Measurements from ENCODE around the gene RSAD1. TPM values are rescaled to one million over a fixed set of nuclear protein-coding genes. Genes with fewer than 3 reads are reported as not detected.

The RSAD1 gene
- total RNA-seq, 3 donors from 2014 or later, result 59.9 to 67.7 (median 67.4) TPM

DNA sequence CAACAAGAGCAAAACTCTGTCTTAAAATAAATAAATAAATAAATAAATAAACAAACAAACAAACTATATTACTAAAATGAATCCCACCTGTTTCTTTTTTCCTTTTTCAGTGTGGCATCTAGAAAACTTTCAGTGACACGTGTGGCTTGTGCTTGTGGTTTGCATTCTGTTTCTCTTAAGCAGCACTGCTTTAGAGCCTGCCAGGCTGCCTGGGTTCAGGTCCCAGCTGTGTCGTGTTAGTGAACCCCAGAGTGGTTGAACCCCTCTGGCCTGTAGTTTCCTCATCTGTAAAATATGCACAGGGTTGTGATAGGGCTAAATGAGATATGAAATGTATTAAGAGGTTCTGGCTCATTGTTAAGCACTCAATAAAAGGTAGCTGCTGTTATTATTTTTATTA is 41.8 kb downstream of the RSAD1 start:
- Mint-ChIP-seq H3K9me3 (no peaks in the 10 kb centered on the region), H3K4me3 (no peak overlapping the region), H3K36me3 (ENCODE audit: insufficient read depth) (no peaks in the 10 kb centered on the region), H3K4me1 (ENCODE audit: low read depth) (peaks cover 8% of the 10 kb centered on the region), H3K27me3 (ENCODE audit: low read depth) (no peaks in the 10 kb centered on the region)
- DNase-seq, result no peak
- ATAC-seq, result no peak

DNA sequence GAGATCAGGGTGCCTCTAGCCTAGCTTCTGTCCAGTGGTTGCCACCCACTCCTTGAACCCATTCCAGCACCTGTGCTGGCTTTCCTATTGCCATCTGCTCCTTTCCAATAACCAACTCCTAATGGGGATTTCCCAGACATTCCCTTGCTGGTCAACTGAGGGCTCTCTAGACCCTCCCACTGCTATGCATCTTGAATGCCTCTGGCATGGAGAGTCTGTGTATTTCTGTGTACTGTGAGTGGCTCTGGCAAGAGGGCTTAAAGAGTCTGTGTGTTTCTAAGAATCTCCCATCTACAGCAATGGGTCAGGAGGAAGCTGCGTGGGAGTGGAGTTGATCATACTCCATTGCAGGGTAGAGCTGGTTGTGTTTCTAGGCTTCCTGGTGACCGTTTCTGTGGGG is 42.9 kb downstream of the RSAD1 start:
- Mint-ChIP-seq H3K36me3 (ENCODE audit: insufficient read depth) (no peaks in the 10 kb centered on the region), H3K27me3 (ENCODE audit: low read depth) (no peaks in the 10 kb centered on the region), H3K4me3 (no peak overlapping the region), H3K9me3 (no peaks in the 10 kb centered on the region), H3K4me1 (ENCODE audit: low read depth) (peaks cover 8% of the 10 kb centered on the region)
- DNase-seq (no peak), ATAC-seq (no peak)

DNA sequence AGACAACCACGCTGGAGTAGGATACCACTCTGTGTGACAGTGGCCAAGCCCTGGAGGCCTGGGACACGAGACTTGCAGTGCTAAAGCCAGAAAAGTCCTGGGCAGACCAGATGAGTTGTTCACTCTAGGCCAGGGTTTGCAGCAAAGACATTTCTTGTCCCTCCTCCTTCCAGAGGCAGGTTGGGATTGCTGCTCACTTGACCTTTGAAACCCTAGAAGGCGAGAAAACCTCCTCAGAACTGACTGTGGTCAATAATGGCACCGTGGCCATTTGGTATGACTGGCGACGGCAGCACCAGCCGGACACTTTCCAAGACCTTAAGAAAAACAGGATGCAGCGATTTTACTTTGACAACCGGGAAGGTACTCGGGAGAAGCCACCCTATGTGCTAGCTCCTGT is 44.1 kb downstream of the RSAD1 start:
- Mint-ChIP-seq H3K27me3 (ENCODE audit: low read depth) (peaks cover 3% of the 10 kb centered on the region), H3K4me1 (ENCODE audit: low read depth) (no peaks in the 10 kb centered on the region)
- no peak for ATAC-seq

DNA sequence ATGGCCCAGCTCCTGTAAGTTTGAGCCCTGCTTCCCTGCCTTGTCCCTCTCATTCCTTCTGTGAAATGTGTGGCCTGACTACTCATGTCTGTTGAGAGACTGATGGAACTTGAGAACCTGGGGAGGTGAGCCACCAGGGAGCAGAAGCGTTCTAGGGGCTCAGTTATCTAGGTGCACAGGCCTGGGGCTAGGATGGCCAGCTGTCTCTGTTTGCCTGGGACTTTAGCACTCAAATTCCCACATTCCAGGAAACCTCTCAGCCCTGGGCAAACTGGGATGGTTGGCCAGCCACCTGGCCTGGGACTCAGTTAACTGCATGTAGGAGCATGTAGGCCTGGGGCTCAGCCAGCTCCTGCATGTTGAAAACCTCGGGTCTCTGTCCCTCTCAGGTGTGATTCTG is 44.5 kb downstream of the RSAD1 start:
- H3K9me3 Mint-ChIP-seq, result no peaks in the 10 kb centered on the region
- H3K36me3 Mint-ChIP-seq (ENCODE audit: insufficient read depth), result no peaks in the 10 kb centered on the region
- H3K4me1 Mint-ChIP-seq (ENCODE audit: low read depth), result no peaks in the 10 kb centered on the region
- no peak for DNase-seq
- ATAC-seq, result no peak
- peaks cover 3% of the 10 kb centered on the region for H3K27me3 Mint-ChIP-seq (ENCODE audit: low read depth)
- no peak overlapping the region for H3K4me3 Mint-ChIP-seq

More for the DNA sequence above, 44.1 kb downstream of the RSAD1 start:
- DNase-seq, result no peak
- Mint-ChIP-seq H3K9me3 (no peaks in the 10 kb centered on the region), H3K36me3 (ENCODE audit: insufficient read depth) (no peaks in the 10 kb centered on the region), H3K4me3 (no peak overlapping the region)

DNA sequence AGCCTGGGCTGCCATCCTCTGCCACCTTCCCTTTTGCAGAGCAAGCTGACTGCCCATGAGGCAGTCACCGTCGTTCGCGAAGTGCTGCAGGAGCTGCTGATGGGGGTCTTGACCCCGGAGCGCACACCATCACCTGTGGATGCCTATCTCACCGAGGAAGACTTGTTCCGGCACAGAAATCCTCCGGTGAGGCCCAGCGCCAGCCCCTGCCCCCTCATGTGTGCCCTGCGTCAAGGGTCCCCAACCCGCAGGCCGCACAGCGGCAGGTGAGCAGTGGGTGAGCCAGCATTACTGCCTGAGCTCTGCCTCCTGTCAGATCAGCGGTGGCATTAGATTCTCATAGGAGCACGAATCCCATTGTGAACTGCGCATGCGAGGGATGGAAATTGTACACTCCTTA is 46.2 kb downstream of the RSAD1 start:
- peaks cover 17% of the 10 kb centered on the region for H3K27me3 Mint-ChIP-seq (ENCODE audit: low read depth)
- no peaks in the 10 kb centered on the region for H3K9me3 Mint-ChIP-seq
- no peaks in the 10 kb centered on the region for H3K4me1 Mint-ChIP-seq (ENCODE audit: low read depth)
- DNase-seq, result no peak
- H3K36me3 Mint-ChIP-seq (ENCODE audit: insufficient read depth), result no peaks in the 10 kb centered on the region
- ATAC-seq, result no peak
- H3K4me3 Mint-ChIP-seq, result no peak overlapping the region

DNA sequence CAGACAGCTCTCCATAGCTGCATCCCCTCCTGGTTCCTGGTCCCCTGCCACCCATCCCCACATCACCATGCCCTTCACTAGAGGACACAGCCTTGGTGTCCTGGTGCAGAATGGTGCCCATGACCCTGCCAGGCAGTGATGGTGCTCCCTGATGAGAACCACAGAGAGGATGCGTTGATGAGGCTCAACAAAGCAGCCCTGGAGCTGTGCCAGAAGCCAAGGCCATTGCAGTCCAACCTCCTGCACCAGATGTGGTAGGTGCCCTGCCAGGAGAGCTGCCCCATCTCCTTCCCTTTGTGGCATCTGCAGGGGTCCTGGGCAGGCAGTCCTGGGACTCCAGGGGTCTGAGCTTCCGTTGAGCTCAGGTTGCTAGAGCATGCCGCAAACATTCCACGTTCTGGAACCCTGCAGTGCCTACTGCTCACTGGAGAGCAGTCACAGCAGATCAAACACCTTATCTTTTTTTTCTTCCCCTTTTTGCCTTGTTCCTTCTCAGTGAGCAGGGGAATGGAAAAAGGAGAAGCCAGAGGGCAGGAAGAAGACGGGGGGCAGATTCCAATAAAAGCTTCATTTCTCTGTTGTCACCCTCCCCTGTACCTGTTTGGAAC is 48.6 kb downstream of the RSAD1 start:
- no peaks in the 10 kb centered on the region for H3K36me3 Mint-ChIP-seq (ENCODE audit: insufficient read depth)
- no peak overlapping the region for H3K4me3 Mint-ChIP-seq
- DNase-seq (no peak), ATAC-seq (no peak)
- H3K4me1 Mint-ChIP-seq (ENCODE audit: low read depth), result peaks cover 3% of the 10 kb centered on the region
- H3K9me3 Mint-ChIP-seq, result no peaks in the 10 kb centered on the region
- H3K27me3 Mint-ChIP-seq (ENCODE audit: low read depth), result peaks cover 40% of the 10 kb centered on the region

DNA sequence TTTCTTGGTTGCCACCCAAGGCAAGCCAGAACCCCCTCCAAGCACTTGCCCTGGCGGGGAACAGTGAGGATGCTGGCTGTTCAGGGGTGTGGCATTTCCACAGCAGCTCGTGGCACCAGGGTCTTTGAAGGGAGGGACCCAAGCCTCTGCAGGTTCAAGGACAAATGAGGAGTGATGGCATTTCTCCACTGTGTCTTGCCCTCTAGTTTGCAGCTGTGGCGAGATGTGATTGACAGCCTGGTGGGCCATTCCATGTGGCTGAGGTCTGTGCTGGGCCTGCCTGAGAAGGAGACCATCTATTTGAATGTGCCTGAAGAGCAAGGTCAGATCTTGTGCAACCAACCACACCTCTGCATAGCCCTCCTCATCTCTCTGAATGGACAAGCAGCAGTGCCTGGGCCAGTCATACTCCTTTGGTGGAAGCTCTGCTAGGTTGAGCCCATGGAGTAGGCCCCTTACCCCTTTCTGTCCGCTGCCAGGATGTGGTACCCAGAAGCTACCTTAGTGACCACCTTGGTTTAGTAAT is 49.4 kb downstream of the RSAD1 start:
- H3K4me3 Mint-ChIP-seq, result no peak overlapping the region
- ATAC-seq (no peak), DNase-seq (no peak)

DNA sequence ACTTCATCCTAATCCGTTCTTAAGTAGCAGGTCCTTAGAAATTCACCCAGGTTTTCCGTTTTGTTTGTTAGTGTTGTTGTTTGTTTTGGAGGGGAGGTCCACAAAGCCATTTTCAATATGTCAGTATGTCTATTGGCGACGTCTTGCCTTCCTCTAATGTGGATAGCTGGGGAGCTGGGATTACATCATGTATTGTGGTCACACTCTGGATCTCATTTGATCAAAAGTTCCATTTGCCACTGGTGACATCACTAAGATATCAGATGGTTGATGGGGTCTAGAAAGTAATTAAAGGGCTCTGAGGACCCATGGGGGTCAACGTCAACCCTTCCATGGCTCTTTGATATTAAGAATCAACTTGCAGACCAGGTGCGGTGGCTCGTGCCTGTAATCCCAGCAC is 51.2 kb downstream of the RSAD1 start:
- Mint-ChIP-seq H3K4me3 (no peak overlapping the region), H3K27me3 (ENCODE audit: low read depth) (peaks cover 64% of the 10 kb centered on the region), H3K4me1 (ENCODE audit: low read depth) (peaks cover 14% of the 10 kb centered on the region), H3K36me3 (ENCODE audit: insufficient read depth) (no peaks in the 10 kb centered on the region), H3K9me3 (no peaks in the 10 kb centered on the region)
- ATAC-seq (no peak), DNase-seq (no peak)

More for the DNA sequence above, 49.4 kb downstream of the RSAD1 start:
- no peaks in the 10 kb centered on the region for H3K36me3 Mint-ChIP-seq (ENCODE audit: insufficient read depth)
- peaks cover 48% of the 10 kb centered on the region for H3K27me3 Mint-ChIP-seq (ENCODE audit: low read depth)
- H3K4me1 Mint-ChIP-seq (ENCODE audit: low read depth), result peaks cover 4% of the 10 kb centered on the region
- H3K9me3 Mint-ChIP-seq, result no peaks in the 10 kb centered on the region

DNA sequence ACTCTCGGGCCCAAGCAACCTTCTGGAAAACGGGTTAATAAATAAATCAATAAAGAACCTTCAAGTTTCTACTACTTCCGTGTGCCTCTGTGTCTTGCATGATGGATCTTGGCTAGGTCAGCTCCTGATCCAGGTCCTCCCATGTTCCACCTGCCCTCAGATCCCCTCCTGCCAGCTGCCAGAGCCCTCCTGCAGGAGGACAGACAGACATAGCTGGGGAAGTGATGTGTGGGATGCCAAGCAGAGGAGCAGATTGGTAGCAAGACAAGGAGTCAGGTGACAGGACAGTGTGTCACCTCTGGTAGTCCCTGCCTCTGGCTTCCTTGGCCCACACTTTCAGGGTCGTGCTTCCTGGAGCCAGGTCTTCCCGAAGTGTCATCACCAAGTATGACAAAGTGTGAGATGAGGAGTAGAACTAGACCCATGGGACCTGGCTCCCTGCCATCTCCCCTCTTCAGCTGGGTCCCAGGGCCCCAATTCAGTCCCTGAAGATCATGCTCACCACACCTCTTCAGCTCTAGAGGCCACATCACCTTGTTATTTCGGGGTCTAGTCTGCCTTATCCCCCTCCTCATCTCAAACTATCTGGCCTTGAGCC is 52.9 kb downstream of the RSAD1 start:
- peaks cover 73% of the 10 kb centered on the region for H3K27me3 Mint-ChIP-seq (ENCODE audit: low read depth)
- no peaks in the 10 kb centered on the region for H3K36me3 Mint-ChIP-seq (ENCODE audit: insufficient read depth)
- DNase-seq (no peak), ATAC-seq (no peak)
- no peaks in the 10 kb centered on the region for H3K9me3 Mint-ChIP-seq
- H3K4me1 Mint-ChIP-seq (ENCODE audit: low read depth), result peaks cover 14% of the 10 kb centered on the region
- H3K4me3 Mint-ChIP-seq, result no peak overlapping the region

DNA sequence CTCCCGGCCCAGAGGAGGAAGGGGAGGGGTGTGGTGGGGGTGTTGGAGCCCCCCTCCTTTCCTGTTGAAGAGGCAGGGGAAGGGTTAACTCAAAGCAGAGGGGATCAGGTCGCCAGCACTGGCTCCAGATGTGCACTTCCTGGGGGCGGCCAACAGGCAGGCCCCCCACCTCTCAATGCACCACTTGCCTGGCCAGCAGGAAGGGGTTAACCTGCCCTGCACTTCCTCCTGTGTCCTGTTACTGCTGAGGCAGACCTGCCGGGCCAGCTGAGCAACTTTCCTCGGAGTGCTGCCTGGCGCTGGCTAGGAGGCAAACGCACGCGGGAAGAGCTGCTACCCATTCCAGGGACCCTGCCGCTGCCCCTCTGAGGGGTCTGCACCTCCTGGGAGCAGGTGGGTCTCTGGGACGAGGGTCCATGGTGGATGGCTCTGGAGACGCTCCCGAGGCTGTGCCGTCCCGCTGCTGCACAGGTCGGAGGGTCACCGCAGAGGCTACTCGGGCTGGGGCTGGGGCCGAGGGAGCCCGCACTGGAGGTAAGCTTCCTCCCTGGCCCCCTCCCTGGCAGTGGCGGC is 53.9 kb downstream of the RSAD1 start, which contains the start of gene EPN3:
Gene EPN3, plus strand, starts transcription at position 284 of the 573 bp plus-strand sequence. CDS start 3,822 bp downstream, outside the sequence.
- H3K36me3 Mint-ChIP-seq (ENCODE audit: insufficient read depth), result no peaks in the 10 kb centered on the region
- peaks cover 71% of the 10 kb centered on the region for H3K27me3 Mint-ChIP-seq (ENCODE audit: low read depth)
- ATAC-seq, result peak in 1 of 2 donors; percentile 25
- DNase-seq, result no peak
- H3K4me1 Mint-ChIP-seq (ENCODE audit: low read depth), result peaks cover 14% of the 10 kb centered on the region
- H3K9me3 Mint-ChIP-seq, result no peaks in the 10 kb centered on the region
- H3K4me3 Mint-ChIP-seq, result no peak within 1 kb of the TSS

DNA sequence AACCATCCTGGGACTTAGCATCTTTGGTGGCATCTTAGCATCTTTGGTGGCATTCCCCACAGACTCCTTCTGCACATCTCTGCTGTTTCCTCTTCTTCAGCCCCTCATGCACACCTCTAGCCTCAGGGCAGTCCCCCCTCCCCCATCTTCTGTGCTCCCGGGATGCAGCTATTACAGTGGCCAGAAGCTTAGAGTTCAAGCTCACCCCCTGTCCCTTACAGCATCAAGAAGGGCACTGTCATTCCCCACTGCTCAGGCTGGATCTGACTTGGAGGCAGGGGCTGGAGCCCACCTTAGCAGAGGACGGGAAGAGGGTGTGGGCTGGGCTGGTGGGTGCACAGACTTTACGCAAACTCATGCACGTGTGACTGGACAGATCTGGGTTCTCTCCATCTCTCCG is 54.5 kb downstream of the RSAD1 start:
- peaks cover 71% of the 10 kb centered on the region for H3K27me3 Mint-ChIP-seq (ENCODE audit: low read depth)

DNA sequence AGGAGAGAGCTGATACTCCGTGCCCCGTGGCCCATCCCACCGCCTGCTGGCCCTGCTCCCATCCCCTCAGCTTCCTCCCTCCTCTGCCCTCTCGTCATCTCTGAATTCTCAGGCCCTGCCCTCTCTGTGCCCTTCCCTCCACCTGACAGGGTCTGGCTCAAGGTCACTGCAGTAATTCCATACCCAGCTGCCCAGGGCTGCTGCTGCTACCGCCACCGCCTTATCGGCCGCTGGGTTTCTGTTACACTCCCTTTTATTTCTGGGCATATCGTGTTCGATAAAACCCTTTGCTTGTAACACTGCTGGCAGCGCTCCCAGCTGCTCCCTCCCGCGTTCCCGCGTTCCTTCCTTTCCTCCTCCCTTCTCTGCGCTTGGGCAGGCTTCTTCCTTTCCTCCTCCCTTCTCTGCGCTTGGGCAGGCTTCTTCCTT is 55.1 kb downstream of the RSAD1 start:
- no peak for DNase-seq
- Mint-ChIP-seq H3K4me3 (no peak overlapping the region), H3K9me3 (no peaks in the 10 kb centered on the region), H3K27me3 (ENCODE audit: low read depth) (peaks cover 67% of the 10 kb centered on the region), H3K4me1 (ENCODE audit: low read depth) (peaks cover 14% of the 10 kb centered on the region), H3K36me3 (ENCODE audit: insufficient read depth) (no peaks in the 10 kb centered on the region)
- peak in 1 of 2 donors; percentile 57 for ATAC-seq

More for the DNA sequence above, 54.5 kb downstream of the RSAD1 start:
- ATAC-seq, result no peak
- H3K9me3 Mint-ChIP-seq, result no peaks in the 10 kb centered on the region
- H3K36me3 Mint-ChIP-seq (ENCODE audit: insufficient read depth), result no peaks in the 10 kb centered on the region
- peaks cover 14% of the 10 kb centered on the region for H3K4me1 Mint-ChIP-seq (ENCODE audit: low read depth)
- H3K4me3 Mint-ChIP-seq, result no peak overlapping the region
- no peak for DNase-seq

DNA sequence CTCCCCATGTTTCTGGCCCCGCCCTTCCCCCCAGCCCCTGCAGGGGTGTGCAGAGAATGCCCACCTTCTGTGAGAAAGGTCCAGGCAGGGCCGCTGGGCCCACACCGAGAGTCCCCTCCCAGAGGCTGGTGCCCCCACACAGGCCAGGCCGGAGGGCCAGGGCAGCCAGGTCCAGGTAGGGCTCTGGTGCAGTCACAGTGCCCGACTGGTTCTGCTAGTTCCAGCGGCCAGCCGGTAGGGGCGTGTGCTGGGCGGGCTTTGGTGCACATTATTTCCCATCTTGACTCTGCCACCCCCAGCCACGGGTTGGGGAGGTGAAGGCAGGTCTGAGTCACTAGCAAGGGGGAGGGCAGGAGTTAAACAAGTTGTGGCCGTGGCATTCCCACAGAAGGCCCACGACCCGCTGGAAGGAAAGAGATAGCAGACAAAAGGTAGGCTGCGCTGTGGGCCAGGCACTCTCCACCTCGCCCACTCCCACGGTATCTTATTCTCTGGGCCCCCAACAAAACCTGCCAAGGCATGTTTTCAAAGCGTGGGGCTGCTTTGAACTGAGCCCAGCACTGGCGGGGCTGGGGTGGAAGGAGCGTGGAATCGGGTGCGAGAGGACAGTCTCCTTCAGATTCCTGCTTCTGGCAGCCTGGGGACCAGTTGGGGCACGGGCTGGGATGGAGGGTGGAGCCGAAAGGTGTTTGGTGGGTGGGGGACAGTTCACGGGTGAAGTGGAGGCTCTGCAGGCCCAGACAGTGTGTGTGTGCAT is 55.7 kb downstream of the RSAD1 start:
- DNase-seq (no peak), ATAC-seq (peak; percentile 65 to 78)
- Mint-ChIP-seq H3K4me3 (no peak overlapping the region), H3K27me3 (ENCODE audit: low read depth) (peaks cover 60% of the 10 kb centered on the region), H3K4me1 (ENCODE audit: low read depth) (peaks cover 14% of the 10 kb centered on the region), H3K36me3 (ENCODE audit: insufficient read depth) (no peaks in the 10 kb centered on the region), H3K9me3 (no peaks in the 10 kb centered on the region)

DNA sequence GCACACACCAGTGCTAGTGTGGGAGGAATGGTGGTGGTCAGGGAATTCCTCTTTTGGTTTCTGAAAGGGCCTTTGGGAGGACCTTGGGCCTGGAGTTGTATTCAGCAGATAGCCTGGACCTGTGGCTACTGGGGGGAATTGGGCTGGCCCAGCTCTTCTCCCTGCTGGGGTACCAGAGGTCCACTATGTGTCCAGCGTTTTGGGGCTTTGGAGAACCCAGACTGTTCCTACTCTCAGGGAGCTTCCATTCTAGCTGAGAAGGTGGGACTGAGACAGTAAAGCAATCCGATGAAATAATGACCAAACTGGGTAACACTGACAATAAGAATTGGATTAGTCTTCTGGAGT is 56.3 kb downstream of the RSAD1 start:
- Mint-ChIP-seq H3K4me1 (ENCODE audit: low read depth) (peaks cover 14% of the 10 kb centered on the region), H3K4me3 (no peak overlapping the region)

More for the DNA sequence above, 56.3 kb downstream of the RSAD1 start:
- no peaks in the 10 kb centered on the region for H3K9me3 Mint-ChIP-seq
- DNase-seq, result no peak
- peaks cover 55% of the 10 kb centered on the region for H3K27me3 Mint-ChIP-seq (ENCODE audit: low read depth)
- ATAC-seq, result no peak
- no peaks in the 10 kb centered on the region for H3K36me3 Mint-ChIP-seq (ENCODE audit: insufficient read depth)
